ENCODE measurements around the gene GRID1. TPM values are rescaled to one million over a fixed set of nuclear protein-coding genes. Genes with fewer than 3 reads are reported as not detected.

Gene GRID1
- total RNA-seq, 1 experiment from 2014 or later, result not detected

DNA sequence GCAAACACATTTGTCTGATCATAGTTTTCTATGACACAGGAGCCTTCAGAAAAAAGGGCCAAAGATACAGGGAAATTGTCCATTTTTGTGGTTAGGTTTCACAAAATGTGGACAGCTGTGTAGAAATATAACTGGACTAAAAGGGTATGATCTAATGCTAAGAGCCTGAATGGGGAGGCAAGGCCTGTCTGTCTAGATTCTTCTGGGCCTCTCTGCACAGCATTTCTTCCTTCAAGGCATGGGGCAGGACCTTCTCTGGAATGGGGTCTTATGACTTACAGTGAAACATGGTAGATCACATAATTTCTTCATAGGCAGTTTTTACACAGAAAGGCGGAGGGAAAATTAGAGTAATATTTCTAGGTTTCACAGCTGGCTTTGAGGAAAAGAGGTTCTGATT, 795.7 kb downstream of the GRID1 start:
- no peaks in the 10 kb centered on the region for H4K20me1 ChIP-seq (ENCODE audit: insufficient read depth)
- TF ChIP-seq EZH2 (IDR thresholded peaks at IDR 0.05; ENCODE audit: low read depth), result no peak
- TF ChIP-seq, protein P1, sequence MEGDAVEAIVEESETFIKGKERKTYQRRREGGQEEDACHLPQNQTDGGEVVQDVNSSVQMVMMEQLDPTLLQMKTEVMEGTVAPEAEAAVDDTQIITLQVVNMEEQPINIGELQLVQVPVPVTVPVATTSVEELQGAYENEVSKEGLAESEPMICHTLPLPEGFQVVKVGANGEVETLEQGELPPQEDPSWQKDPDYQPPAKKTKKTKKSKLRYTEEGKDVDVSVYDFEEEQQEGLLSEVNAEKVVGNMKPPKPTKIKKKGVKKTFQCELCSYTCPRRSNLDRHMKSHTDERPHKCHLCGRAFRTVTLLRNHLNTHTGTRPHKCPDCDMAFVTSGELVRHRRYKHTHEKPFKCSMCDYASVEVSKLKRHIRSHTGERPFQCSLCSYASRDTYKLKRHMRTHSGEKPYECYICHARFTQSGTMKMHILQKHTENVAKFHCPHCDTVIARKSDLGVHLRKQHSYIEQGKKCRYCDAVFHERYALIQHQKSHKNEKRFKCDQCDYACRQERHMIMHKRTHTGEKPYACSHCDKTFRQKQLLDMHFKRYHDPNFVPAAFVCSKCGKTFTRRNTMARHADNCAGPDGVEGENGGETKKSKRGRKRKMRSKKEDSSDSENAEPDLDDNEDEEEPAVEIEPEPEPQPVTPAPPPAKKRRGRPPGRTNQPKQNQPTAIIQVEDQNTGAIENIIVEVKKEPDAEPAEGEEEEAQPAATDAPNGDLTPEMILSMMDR (conservative IDR thresholded peaks at IDR 0.05), result no peak

DNA sequence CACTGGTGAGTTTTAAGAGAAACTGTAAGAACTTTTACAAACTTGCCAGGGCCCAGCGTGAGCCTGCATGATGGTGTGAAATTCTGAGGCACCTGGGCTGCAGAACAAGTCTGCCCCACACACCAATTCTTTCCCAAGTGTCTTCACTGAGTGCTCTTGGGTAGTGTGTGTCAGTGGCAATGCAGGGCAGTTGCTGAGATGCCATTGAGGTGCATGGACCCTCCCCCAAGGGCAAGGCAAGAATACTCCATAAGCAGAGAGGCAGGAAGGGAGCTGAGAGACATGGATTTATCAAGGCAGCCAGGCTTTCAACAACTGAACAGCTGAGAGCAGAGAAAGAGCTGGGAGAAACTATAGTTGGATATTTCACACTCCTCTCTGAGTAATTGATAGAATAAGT, 801.2 kb downstream of the GRID1 start:
- Histone ChIP-seq H3K4me1 (replicated peaks; ENCODE audit: insufficient read depth) (no peaks in the 10 kb centered on the region), H3K4me3 (no peak overlapping the region), H2AFZ (no peak overlapping the region), H3K4me2 (no peak overlapping the region), H3K27ac (no peak overlapping the region), H3K9me2 (ENCODE audit: insufficient read depth) (no peaks in the 10 kb centered on the region), H3K36me3 (ENCODE audit: low read depth) (no peaks in the 10 kb centered on the region), H3F3A (ENCODE audit: insufficient read depth, low read depth) (no peaks in the 10 kb centered on the region), H3K27me3 (ENCODE audit: insufficient read depth, low read depth) (no peaks in the 10 kb centered on the region), H3K79me2 (ENCODE audit: low read depth) (no peaks in the 10 kb centered on the region), H3K9me3 (ENCODE audit: insufficient read depth, low read depth) (no peaks in the 10 kb centered on the region), H4K20me1 (ENCODE audit: insufficient read depth) (no peaks in the 10 kb centered on the region)
- intact Hi-C loops (cut with micrococcal nuclease; ENCODE audit: unreplicated experiment), result no loop called here
- no peak for DNase-seq
- TF ChIP-seq, protein P1 (conservative IDR thresholded peaks at IDR 0.05), result no peak
- no peak for TF ChIP-seq EZH2 (IDR thresholded peaks at IDR 0.05; ENCODE audit: low read depth)
- ChIA-PET CTCF (no interaction called here), POLR2A (ENCODE audit: unreplicated experiment) (no interaction called here)
- BruUV-seq (replicated peaks), result no TSS peak

More for the DNA sequence above, 795.7 kb downstream of the GRID1 start:
- Histone ChIP-seq H3K4me1 (replicated peaks; ENCODE audit: insufficient read depth) (no peaks in the 10 kb centered on the region), H3K27ac (no peak overlapping the region), H3K36me3 (ENCODE audit: low read depth) (no peaks in the 10 kb centered on the region), H3F3A (ENCODE audit: insufficient read depth, low read depth) (no peaks in the 10 kb centered on the region), H2AFZ (no peak overlapping the region), H3K27me3 (ENCODE audit: insufficient read depth, low read depth) (no peaks in the 10 kb centered on the region), H3K4me2 (no peak overlapping the region), H3K79me2 (ENCODE audit: low read depth) (no peaks in the 10 kb centered on the region), H3K9me3 (ENCODE audit: insufficient read depth, low read depth) (no peaks in the 10 kb centered on the region), H3K9me2 (ENCODE audit: insufficient read depth) (no peaks in the 10 kb centered on the region), H3K4me3 (no peak overlapping the region)
- DNase-seq, result no peak
- POLR2A ChIA-PET (ENCODE audit: unreplicated experiment), result no interaction called here
- BruUV-seq (replicated peaks), result no TSS peak
- intact Hi-C loops (cut with micrococcal nuclease; ENCODE audit: unreplicated experiment), result no loop called here
- CTCF ChIA-PET, result no interaction called here

- H3K36me3 ChIP-seq (ENCODE audit: low read depth), result no peaks in the 10 kb centered on the region
- no peak overlapping the region for H3K27ac ChIP-seq
- no peak overlapping the region for H3K4me3 ChIP-seq
- intact Hi-C loops (cut with micrococcal nuclease; ENCODE audit: unreplicated experiment), result no loop called here
- no peaks in the 10 kb centered on the region for H3K9me2 ChIP-seq (ENCODE audit: insufficient read depth)
- no peak overlapping the region for H3K4me2 ChIP-seq
- ChIA-PET POLR2A (ENCODE audit: unreplicated experiment) (no interaction called here), CTCF (no interaction called here)
- no peaks in the 10 kb centered on the region for H3K79me2 ChIP-seq (ENCODE audit: low read depth)
- BruUV-seq (replicated peaks), result no TSS peak
- TF ChIP-seq EZH2 (IDR thresholded peaks at IDR 0.05; ENCODE audit: low read depth), result no peak
- no peaks in the 10 kb centered on the region for H3K27me3 ChIP-seq (ENCODE audit: insufficient read depth, low read depth)
- H3K4me1 ChIP-seq (replicated peaks; ENCODE audit: insufficient read depth), result no peaks in the 10 kb centered on the region
- DNase-seq, result no peak
- H4K20me1 ChIP-seq (ENCODE audit: insufficient read depth), result no peaks in the 10 kb centered on the region
- H3F3A ChIP-seq (ENCODE audit: insufficient read depth, low read depth), result no peaks in the 10 kb centered on the region
- no peaks in the 10 kb centered on the region for H3K9me3 ChIP-seq (ENCODE audit: insufficient read depth, low read depth)
- no peak overlapping the region for H2AFZ ChIP-seq
These were observed 808.1 kb downstream of the GRID1 start for GRCh38 chr10:85558533-85558932.

DNA sequence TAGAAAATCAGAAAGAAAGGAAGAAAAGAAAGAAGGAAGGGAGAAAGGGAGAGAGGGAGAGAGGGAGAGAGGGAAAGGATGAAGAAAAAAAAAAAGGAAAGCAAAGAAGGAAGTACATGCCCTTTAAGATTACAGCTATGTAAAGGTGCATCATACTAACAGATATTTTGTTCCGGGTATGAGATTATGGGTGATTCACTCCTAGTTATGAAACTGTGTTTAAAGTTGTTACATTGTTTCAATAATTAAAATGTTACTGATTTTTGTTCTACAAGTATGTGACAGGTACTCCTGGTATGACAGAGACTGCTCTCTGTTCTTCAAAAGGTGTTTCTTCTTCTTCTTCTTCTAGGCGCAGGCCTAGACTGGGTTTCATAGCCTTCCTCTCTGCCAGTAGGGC, 808.9 kb downstream of the GRID1 start:
- no TSS peak for BruUV-seq (replicated peaks)
- Histone ChIP-seq H3K4me3 (no peak overlapping the region), H3K27ac (no peak overlapping the region), H3K4me1 (replicated peaks; ENCODE audit: insufficient read depth) (no peaks in the 10 kb centered on the region), H3K27me3 (ENCODE audit: insufficient read depth, low read depth) (no peaks in the 10 kb centered on the region), H3K36me3 (ENCODE audit: low read depth) (no peaks in the 10 kb centered on the region), H3K9me3 (ENCODE audit: insufficient read depth, low read depth) (no peaks in the 10 kb centered on the region), H3K4me2 (no peak overlapping the region), H4K20me1 (ENCODE audit: insufficient read depth) (no peaks in the 10 kb centered on the region), H3K79me2 (ENCODE audit: low read depth) (no peaks in the 10 kb centered on the region), H3K9me2 (ENCODE audit: insufficient read depth) (no peaks in the 10 kb centered on the region), H2AFZ (no peak overlapping the region), H3F3A (ENCODE audit: insufficient read depth, low read depth) (no peaks in the 10 kb centered on the region)
- intact Hi-C loops (cut with micrococcal nuclease; ENCODE audit: unreplicated experiment), result no loop called here
- DNase-seq, result no peak
- ChIA-PET CTCF (no interaction called here), POLR2A (ENCODE audit: unreplicated experiment) (no interaction called here)
- TF ChIP-seq EZH2 (IDR thresholded peaks at IDR 0.05; ENCODE audit: low read depth), result no peak
- TF ChIP-seq, protein P1 (conservative IDR thresholded peaks at IDR 0.05), result no peak
